HL-60 (cell line): ENCODE data around the gene TNRC18.
"Not testable (repeated sequence)": the region's sequence is repeated elsewhere in the genome, so short reads cannot be mapped to it uniquely, and the experiment has no call there.

Experiments used
- DNase-seq, 2 experiments: peaks; one replicate each; pipeline ENCODE4 v3.0.0-alpha.2; 2010 to 2020; ENCODE audit warnings: low read depth in 1 of 2, low spot score in 1 of 2
- H3K27ac ChIP-seq: fragments of 250-450 bp; sonication (Bioruptor Pico); replicated peaks from 2 replicates; pipeline ENCODE4 v1.5.1; 2020; ENCODE audit warnings: mild to moderate bottlenecking, moderate library complexity
- H3K27me3 ChIP-seq: fragments of 250-450 bp; sonication (Bioruptor Pico); 2 replicates; pipeline ENCODE4 v1.5.1; 2021; ENCODE audit warnings: mild to moderate bottlenecking, moderate library complexity; ENCODE audit not compliant: insufficient read depth, poor library complexity, severe bottlenecking
- H3K4me3 ChIP-seq: replicated peaks from 2 replicates; pipeline ENCODE4 v1.5.1; 2011; ENCODE audit warnings: mild to moderate bottlenecking, control low read depth, low read length; ENCODE audit not compliant: insufficient read depth
- CTCF ChIP-seq: IDR thresholded peaks from one replicate; pipeline ENCODE4 v1.5.1; 2011; ENCODE audit warnings: low read length, control low read depth, inconsistent platforms; ENCODE audit not compliant: insufficient read depth
- GABPA ChIP-seq: IDR thresholded peaks from 2 replicates; pipeline ENCODE4 v1.6.1; 2012; ENCODE audit warnings: low read depth
- POLR2AphosphoS5 ChIP-seq: IDR thresholded peaks from 2 replicates; pipeline ENCODE4 v1.6.1; 2012; ENCODE audit warnings: low read depth
- REST ChIP-seq: IDR thresholded peaks from 2 replicates; pipeline ENCODE4 v1.6.1; 2012; ENCODE audit warnings: low read depth; ENCODE audit not compliant: insufficient replicate concordance
- SPI1 ChIP-seq: IDR thresholded peaks from 2 replicates; pipeline ENCODE4 v1.6.1; 2012; ENCODE audit warnings: low read depth, mild to moderate bottlenecking, borderline replicate concordance

The TNRC18 gene

GRCh38 chr7:5294169-5294987 lies 129.3 kb downstream of the TNRC18 start:
- Histone ChIP-seq H3K4me3 (no peak overlapping the region), H3K27ac (no peak overlapping the region), H3K27me3 (peaks cover 8% of the 10 kb centered on the region)
- DNase-seq, result no peak
- no peak for TF ChIP-seq GABPA

- H3K27me3 ChIP-seq, DNase-seq, H3K4me3 ChIP-seq, H3K27ac ChIP-seq: not testable (repeated sequence)
Observed at GRCh38 chr7:5291711-5292335, 131.8 kb downstream of the TNRC18 start.

DNA sequence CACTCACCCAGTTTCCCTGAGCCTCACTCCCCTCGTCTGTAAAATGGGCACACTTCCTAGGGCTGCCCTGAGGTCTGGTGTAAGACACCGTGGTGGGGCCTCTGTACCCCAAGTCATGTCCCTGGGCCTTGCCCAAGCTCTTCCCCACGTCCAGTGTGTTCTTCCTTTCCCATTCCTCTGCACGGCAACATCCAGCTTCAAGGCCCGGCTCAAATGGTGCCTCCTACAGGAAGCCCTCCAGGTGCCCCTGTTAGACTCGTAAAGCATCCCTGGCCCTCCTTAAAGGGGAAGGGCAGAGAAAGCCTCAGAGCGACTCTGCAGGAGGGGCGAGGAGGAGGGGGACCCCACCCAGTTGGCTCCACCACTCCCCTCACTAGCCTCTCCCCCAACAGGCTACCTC lies 132.3 kb downstream of the TNRC18 start:
- TF ChIP-seq POLR2AphosphoS5 (no peak), GABPA (no peak), REST (no peak), CTCF (no peak), SPI1 (no peak)
- H3K27ac ChIP-seq, result no peak overlapping the region
- no peak overlapping the region for H3K4me3 ChIP-seq
- peaks cover 3% of the 10 kb centered on the region for H3K27me3 ChIP-seq
- DNase-seq, result no peak

DNA sequence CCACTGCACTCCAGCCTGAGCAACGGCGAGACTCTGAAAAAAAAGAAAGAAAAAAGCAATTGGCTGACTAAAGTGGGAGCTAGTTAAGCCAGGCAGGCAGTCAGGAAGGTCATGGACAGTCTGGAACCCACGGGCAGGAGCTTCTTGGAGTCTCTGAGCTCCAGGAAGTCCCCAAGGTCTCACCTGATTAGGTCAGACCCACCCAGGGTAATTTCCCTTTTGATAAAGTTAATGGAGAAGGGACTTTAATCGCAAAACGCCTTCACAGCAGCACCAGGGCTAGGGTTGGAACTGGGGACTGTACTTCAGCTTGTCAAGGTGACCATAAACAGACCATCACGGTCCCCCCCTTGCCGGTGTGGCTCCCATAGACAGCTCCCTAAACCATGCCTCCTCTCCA lies 134.3 kb downstream of the TNRC18 start:
- no peak overlapping the region for H3K27ac ChIP-seq
- no peak overlapping the region for H3K4me3 ChIP-seq
- no peak for TF ChIP-seq GABPA
- no peak for TF ChIP-seq CTCF
- TF ChIP-seq SPI1, result no peak
- no peak for TF ChIP-seq POLR2AphosphoS5
- no peak for TF ChIP-seq REST
- no peak for DNase-seq
- H3K27me3 ChIP-seq, result no peaks in the 10 kb centered on the region

- H3K27me3 ChIP-seq, DNase-seq, H3K4me3 ChIP-seq, H3K27ac ChIP-seq: not testable (repeated sequence)
Observed at GRCh38 chr7:5288560-5288959, 135.1 kb downstream of the TNRC18 start.
